A549 (cell line): ENCODE measurements around the gene TACR1. TPM values are rescaled to one million over a fixed set of nuclear protein-coding genes. Genes with fewer than 3 reads are reported as not detected.

Source experiments
- ATAC-seq, 2 experiments: fragments of 200-7000 bp in 1 of 2; fragments of >200 bp in 1 of 2; cut with Nextera tagmentation in 1 of 2; cut with Tn5 transposase in 1 of 2; 3 replicates each; pipeline versions ENCODE4 v1.8.0 to v1.9.1; 2018 to 2020; ENCODE audit warnings: mild to moderate bottlenecking in 1 of 2, moderate library complexity in 1 of 2
- CTCF ChIA-PET: fragments of 300-600 bp; sonication (Branson Sonifier 250); formaldehyde crosslinking; extraction: SDS; loops from one replicate; lab custom pipeline; 2021; ENCODE audit warnings: antibody characterized with exemption, inconsistent platforms; lab: Yijun Ruan, JAX
- POLR2A ChIA-PET: fragments of 350-600 bp; formaldehyde crosslinking; extraction: SDS; loops from one replicate; lab custom pipeline; 2021; ENCODE audit warnings: antibody characterized with exemption, inconsistent platforms; lab: Yijun Ruan, JAX
- DNase-seq, 2 experiments: peaks; one replicate each; pipeline versions ENCODE4 v3.0.0 to v3.0.0-alpha.2; 2011 to 2016; ENCODE audit warnings: low read depth in 1 of 2, low spot score in 1 of 2
- FAIRE-seq: peaks from 2 replicates; lab custom pipeline; 2011; peaks lifted over from hg19 to GRCh38; lab: Jason Lieb, UNC
- H3K27ac ChIP-seq, 2 experiments: fragments of >200 bp; sonication (Bioruptor Twin); formaldehyde crosslinking; 3 replicates each; pipeline ENCODE4 v1.5.1; 2016 to 2017
- H3K4me1 ChIP-seq: fragments of >200 bp; sonication (Bioruptor Twin); formaldehyde crosslinking; 3 replicates; pipeline ENCODE4 v1.6.1; 2016
- H3K4me2 ChIP-seq: fragments of >200 bp; sonication (Bioruptor Twin); formaldehyde crosslinking; 3 replicates; pipeline ENCODE4 v1.6.1; 2016
- H3K4me3 ChIP-seq: fragments of >200 bp; sonication (Bioruptor Twin); formaldehyde crosslinking; 3 replicates; pipeline ENCODE4 v1.5.1; 2016
- H3K9me3 ChIP-seq: fragments of >200 bp; sonication (Bioruptor Twin); formaldehyde crosslinking; 3 replicates; pipeline ENCODE4 v1.6.1; 2016
- ATOH8 ChIP-seq: fragments of 250-450 bp; sonication (Bioruptor Pico); IDR thresholded peaks from 2 replicates; pipeline ENCODE4 v1.5.0; 2020; ENCODE audit warnings: low read depth, mild to moderate bottlenecking, moderate library complexity
- BHLHE40 ChIP-seq: IDR thresholded peaks from 2 replicates; pipeline ENCODE4 v1.6.1; 2012; ENCODE audit warnings: low read depth, low read length, inconsistent platforms
- CBX8 ChIP-seq: fragments of 200-600 bp; sonication (generic); IDR thresholded peaks from 2 replicates; pipeline ENCODE4 v1.6.1; 2016
- EHF ChIP-seq: fragments of 250-450 bp; sonication (Bioruptor Pico); IDR thresholded peaks from 2 replicates; pipeline ENCODE4 v1.5.0; 2020; ENCODE audit warnings: mild to moderate bottlenecking
- FOSB ChIP-seq: fragments of 250-450 bp; sonication (Bioruptor Pico); IDR thresholded peaks from 2 replicates; pipeline ENCODE4 v1.5.0; 2020; ENCODE audit warnings: mild to moderate bottlenecking, moderate library complexity
- FOXS1 ChIP-seq: fragments of 250-450 bp; sonication (Bioruptor Pico); IDR thresholded peaks from 2 replicates; pipeline ENCODE4 v1.5.0; 2020; ENCODE audit warnings: mild to moderate bottlenecking, moderate library complexity
- KDM5A ChIP-seq: fragments of 200-600 bp; sonication (generic); IDR thresholded peaks from 2 replicates; pipeline ENCODE4 v1.6.1; 2016; ENCODE audit warnings: antibody characterized with exemption, mild to moderate bottlenecking
- MYC ChIP-seq: IDR thresholded peaks from 2 replicates; pipeline ENCODE4 v1.6.1; 2012; ENCODE audit warnings: mild to moderate bottlenecking, inconsistent platforms, low read length, improper control_type of control experiment, borderline replicate concordance
- NFE2L2 ChIP-seq: fragments of 150-350 bp; conservative IDR thresholded peaks from 2 replicates; pipeline ENCODE4 v1.6.1; 2014; ENCODE audit warnings: low read length
- NPAS2 ChIP-seq: fragments of 250-450 bp; sonication (Bioruptor Pico); IDR thresholded peaks from 2 replicates; pipeline ENCODE4 v1.8.0; 2022; ENCODE audit warnings: mild to moderate bottlenecking, moderate library complexity, borderline replicate concordance
- PHF8 ChIP-seq: fragments of 200-600 bp; sonication (generic); IDR thresholded peaks from 2 replicates; pipeline ENCODE4 v1.6.1; 2016; ENCODE audit warnings: low read depth, mild to moderate bottlenecking, antibody characterized with exemption, moderate library complexity, borderline replicate concordance
- RARB ChIP-seq: fragments of 250-450 bp; sonication (Bioruptor Pico); IDR thresholded peaks from 2 replicates; pipeline ENCODE4 v1.8.0; 2021; ENCODE audit warnings: mild to moderate bottlenecking, moderate library complexity
- RCOR1 ChIP-seq: fragments of 150-350 bp; IDR thresholded peaks from 2 replicates; pipeline ENCODE4 v1.6.1; 2014; ENCODE audit warnings: antibody characterized with exemption, low read length, low read depth
- RNF2 ChIP-seq: fragments of 200-600 bp; sonication (generic); IDR thresholded peaks from 2 replicates; pipeline ENCODE4 v1.6.1; 2016; ENCODE audit warnings: low read depth, mild to moderate bottlenecking, antibody characterized with exemption, moderate library complexity, borderline replicate concordance
- TP53 ChIP-seq: fragments of 250-450 bp; sonication (Bioruptor Pico); IDR thresholded peaks from 2 replicates; pipeline ENCODE4 v1.5.0; 2021; ENCODE audit warnings: mild to moderate bottlenecking, moderate library complexity
- ZC3H11A ChIP-seq: fragments of 450-650 bp; IDR thresholded peaks from 2 replicates; pipeline ENCODE4 v1.6.1; 2014; ENCODE audit warnings: antibody characterized with exemption, mild to moderate bottlenecking
- ZFP36 ChIP-seq: fragments of 450-650 bp; IDR thresholded peaks from 2 replicates; pipeline ENCODE4 v1.6.1; 2014; ENCODE audit warnings: borderline replicate concordance; ENCODE audit not compliant: partially characterized antibody
- WGBS: methylation state at CpG from one replicate; pipeline ENCODE4 v1.1.6; 2017; ENCODE audit errors: missing lambda C conversion rate; 5-methylcytosine and 5-hydroxymethylcytosine counted together
- polyA plus RNA-seq, 4 experiments: library from polyadenylated mRNA; depleted of rRNA in 3 of 4; stranded (reverse); fragments of >200 nt; fragmentation: RNase III in 1 of 4; extraction: RNeasy Plus Mini Kit Qiagen cat#74134 plus additional on column Dnase treatment in 1 of 4; gene quantifications; 2 replicates in 3 of 4; 3 replicates in 1 of 4; pipeline ENCODE4 v1.2.3, GENCODE V29; 2011 to 2017
- TF ChIP-seq, protein P1 (sequence below): IDR thresholded peaks from 2 replicates; pipeline ENCODE4 v1.6.1; 2012

TACR1 gene
- polyA plus RNA-seq, 2 of the 4 experiments (the other 2 are of a cell fraction) = 0.27 to 0.92 TPM

DNA sequence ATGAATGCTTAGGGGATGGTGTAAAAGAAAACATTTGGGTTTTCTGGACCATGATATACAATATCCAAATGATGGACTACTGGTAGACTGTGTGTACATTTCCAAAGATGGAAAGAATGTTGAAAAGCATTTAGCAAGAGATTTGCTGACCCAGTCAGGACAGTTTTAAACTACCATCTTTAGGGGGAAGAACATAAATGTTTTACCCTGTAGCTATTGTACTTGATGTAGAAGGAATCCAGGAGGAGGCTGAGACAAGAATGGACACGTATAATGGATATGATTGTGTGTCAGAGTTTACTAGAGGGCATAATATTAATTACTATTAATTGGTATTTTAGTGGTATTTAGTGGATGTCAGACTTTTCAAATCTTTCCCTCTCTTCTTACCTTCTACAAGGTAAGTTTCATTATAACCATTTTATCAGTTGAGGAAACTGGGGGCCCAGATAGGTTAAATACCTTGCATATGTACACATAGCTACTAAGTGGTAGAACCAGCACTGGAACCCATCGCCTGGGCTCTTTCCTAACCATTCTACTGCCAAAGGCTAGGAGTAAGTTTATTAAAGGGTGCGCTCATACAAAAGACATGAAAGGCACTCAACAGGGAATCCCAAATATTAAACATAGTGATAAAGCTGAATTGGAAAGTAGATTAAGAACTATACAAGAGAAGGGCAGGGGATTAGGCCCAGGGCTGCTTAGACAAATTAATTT, 8.9 kb downstream of the TACR1 start:
- Histone ChIP-seq H3K4me3 (no peak overlapping the region), H3K27ac (no peak overlapping the region)
- POLR2A ChIA-PET = no interaction called here
- DNase-seq = no peak
- TF ChIP-seq RARB (CRISPR knock-in tag) (no peak), NPAS2 (CRISPR knock-in tag) (no peak), CBX8 (no peak), RCOR1 (no peak)
- TF ChIP-seq, all 56 proteins: peak for 0
- CTCF ChIA-PET = interaction anchor here (1.7 kb wide), 1 partner anchor 9 kb away, joined by 11 read pairs; the partner anchor contains the start of gene TACR1
- no peaks in the 10 kb centered on the region for H3K9me3 ChIP-seq
- FAIRE-seq (no peak), ATAC-seq (no peak)
- H3K4me1 ChIP-seq = no peaks in the 10 kb centered on the region
- WGBS = 80% methylated on average over 3 of the region's 3 CpGs
- H3K4me2 ChIP-seq = no peak overlapping the region

DNA sequence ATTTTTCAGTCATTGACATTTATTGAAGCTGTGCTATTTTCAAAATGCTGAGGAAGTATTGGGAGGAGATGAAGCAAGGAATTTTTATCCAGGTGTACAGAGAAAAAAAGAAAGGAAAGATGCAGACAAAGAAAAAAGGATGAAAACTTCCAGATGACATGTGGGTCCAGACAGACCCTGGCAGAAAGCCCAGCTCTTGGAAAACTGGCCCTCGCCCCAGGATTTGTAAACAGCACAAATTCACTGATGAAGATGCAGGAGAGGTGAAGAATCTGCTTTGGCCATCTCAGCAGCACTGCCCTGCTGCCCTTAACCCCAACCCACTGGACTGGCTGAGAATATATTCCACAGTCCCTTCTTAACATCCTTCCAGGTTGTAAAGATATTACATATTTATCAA, 12.5 kb downstream of the TACR1 start:
- Histone ChIP-seq H3K4me3 (no peak overlapping the region), H3K27ac (no peak overlapping the region), H3K9me3 (no peaks in the 10 kb centered on the region), H3K4me1 (no peaks in the 10 kb centered on the region), H3K4me2 (no peak overlapping the region)
- ChIA-PET POLR2A (no interaction called here), CTCF (interaction anchor here (0.6 to 3.0 kb wide), 2 partner anchors 13 to 17 kb away, joined by 4 to 22 read pairs; partner anchors contain the start of gene TACR1)
- no peak for FAIRE-seq
- 37% methylated on average over 1 of the region's 1 CpG for WGBS
- TF ChIP-seq NFE2L2 (no peak), PHF8 (no peak), ZC3H11A (no peak), BHLHE40 (no peak), KDM5A (no peak), MYC (no peak), ATOH8 (CRISPR knock-in tag) (no peak), RNF2 (no peak), ZFP36 (no peak), FOSB (no peak), TP53 (no peak)
- TF ChIP-seq, protein P1, sequence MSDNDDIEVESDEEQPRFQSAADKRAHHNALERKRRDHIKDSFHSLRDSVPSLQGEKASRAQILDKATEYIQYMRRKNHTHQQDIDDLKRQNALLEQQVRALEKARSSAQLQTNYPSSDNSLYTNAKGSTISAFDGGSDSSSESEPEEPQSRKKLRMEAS = no peak
- ATAC-seq = no peak
- no peak for DNase-seq

- CTCF ChIA-PET = interaction anchor here (1.0 to 3.9 kb wide), 2 partner anchors 9 to 17 kb away, joined by 3 to 20 read pairs; partner anchors contain the start of gene TACR1
- no peak overlapping the region for H3K4me3 ChIP-seq
Measured at GRCh38 chr2:75182606-75183005, 16.7 kb downstream of the TACR1 start.

DNA sequence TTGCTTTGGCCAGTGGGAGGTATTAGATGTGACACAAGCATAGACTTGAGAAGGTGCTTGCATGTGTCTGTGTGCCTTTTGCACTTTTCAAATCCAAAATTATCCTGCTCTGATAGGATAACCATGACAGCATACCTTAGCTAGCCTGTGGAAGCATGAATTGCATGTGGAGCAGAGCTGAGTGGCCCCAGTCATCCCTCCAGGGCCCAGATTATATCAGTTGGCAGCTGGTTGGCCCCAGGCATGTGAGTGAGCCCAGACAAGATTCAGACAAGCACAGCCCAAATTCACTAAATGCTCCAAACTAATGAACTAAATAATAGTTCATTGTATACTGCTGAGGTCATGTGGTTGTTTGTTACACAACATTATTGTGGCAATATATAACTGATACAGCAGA, 18.8 kb downstream of the TACR1 start:
- POLR2A ChIA-PET = no interaction called here
- H3K4me3 ChIP-seq = no peak overlapping the region
- no peak overlapping the region for H3K27ac ChIP-seq
- no peak overlapping the region for H3K4me2 ChIP-seq
- no peaks in the 10 kb centered on the region for H3K4me1 ChIP-seq
- CTCF ChIA-PET = interaction anchor here (0.6 to 0.8 kb wide), 2 partner anchors 19 to 88 kb away, joined by 3 read pairs; partner anchors contain the start of gene TACR1
- no peaks in the 10 kb centered on the region for H3K9me3 ChIP-seq
- FAIRE-seq (no peak), DNase-seq (no peak), ATAC-seq (no peak)
- no peak for TF ChIP-seq ATOH8 (CRISPR knock-in tag)
- no peak for TF ChIP-seq EHF (CRISPR knock-in tag)
- no peak for TF ChIP-seq ZFP36

More at GRCh38 chr2:75182606-75183005, 16.7 kb downstream of the TACR1 start:
- TF ChIP-seq FOXS1 (CRISPR knock-in tag) = no peak
- POLR2A ChIA-PET = no interaction called here
- no peaks in the 10 kb centered on the region for H3K9me3 ChIP-seq
- ATAC-seq = no peak
- DNase-seq = no peak
- H3K27ac ChIP-seq = no peak overlapping the region
- no peak for FAIRE-seq
- H3K4me2 ChIP-seq = no peak overlapping the region
- 64% methylated on average over 3 of the region's 3 CpGs for WGBS
- H3K4me1 ChIP-seq = no peaks in the 10 kb centered on the region
